ENCODE results near the gene INAVA. TPM values are rescaled to one million over a fixed set of nuclear protein-coding genes. Genes with fewer than 3 reads are reported as not detected.

Gene INAVA
- total and polyA plus RNA-seq, 2 experiments from 2014 or later, result 25.3 to 43.9 TPM

- no peaks in the 10 kb centered on the region for H4K20me1 ChIP-seq (replicated peaks; ENCODE audit: insufficient read depth)
- no peaks in the 10 kb centered on the region for H3K27me3 ChIP-seq (ENCODE audit: insufficient read depth)
- H3K36me3 ChIP-seq (ENCODE audit: insufficient read depth), result no peaks in the 10 kb centered on the region
- no peaks in the 10 kb centered on the region for H3F3A ChIP-seq (replicated peaks; ENCODE audit: low read depth)
- ATAC-seq (no peak), DNase-seq (ENCODE audit: low spot score) (no peak)
- no peak for TF ChIP-seq NANOG (IDR thresholded peaks at IDR 0.05; ENCODE audit: borderline replicate concordance)
- no peak for TF ChIP-seq ETS1 (IDR thresholded peaks at IDR 0.05)
- no peak for TF ChIP-seq STAT1 (IDR thresholded peaks at IDR 0.05; ENCODE audit: unreplicated experiment)
- TF ChIP-seq ZNF462 (CRISPR knock-in tag; IDR thresholded peaks at IDR 0.05), result no peak
- TF ChIP-seq, protein P1, sequence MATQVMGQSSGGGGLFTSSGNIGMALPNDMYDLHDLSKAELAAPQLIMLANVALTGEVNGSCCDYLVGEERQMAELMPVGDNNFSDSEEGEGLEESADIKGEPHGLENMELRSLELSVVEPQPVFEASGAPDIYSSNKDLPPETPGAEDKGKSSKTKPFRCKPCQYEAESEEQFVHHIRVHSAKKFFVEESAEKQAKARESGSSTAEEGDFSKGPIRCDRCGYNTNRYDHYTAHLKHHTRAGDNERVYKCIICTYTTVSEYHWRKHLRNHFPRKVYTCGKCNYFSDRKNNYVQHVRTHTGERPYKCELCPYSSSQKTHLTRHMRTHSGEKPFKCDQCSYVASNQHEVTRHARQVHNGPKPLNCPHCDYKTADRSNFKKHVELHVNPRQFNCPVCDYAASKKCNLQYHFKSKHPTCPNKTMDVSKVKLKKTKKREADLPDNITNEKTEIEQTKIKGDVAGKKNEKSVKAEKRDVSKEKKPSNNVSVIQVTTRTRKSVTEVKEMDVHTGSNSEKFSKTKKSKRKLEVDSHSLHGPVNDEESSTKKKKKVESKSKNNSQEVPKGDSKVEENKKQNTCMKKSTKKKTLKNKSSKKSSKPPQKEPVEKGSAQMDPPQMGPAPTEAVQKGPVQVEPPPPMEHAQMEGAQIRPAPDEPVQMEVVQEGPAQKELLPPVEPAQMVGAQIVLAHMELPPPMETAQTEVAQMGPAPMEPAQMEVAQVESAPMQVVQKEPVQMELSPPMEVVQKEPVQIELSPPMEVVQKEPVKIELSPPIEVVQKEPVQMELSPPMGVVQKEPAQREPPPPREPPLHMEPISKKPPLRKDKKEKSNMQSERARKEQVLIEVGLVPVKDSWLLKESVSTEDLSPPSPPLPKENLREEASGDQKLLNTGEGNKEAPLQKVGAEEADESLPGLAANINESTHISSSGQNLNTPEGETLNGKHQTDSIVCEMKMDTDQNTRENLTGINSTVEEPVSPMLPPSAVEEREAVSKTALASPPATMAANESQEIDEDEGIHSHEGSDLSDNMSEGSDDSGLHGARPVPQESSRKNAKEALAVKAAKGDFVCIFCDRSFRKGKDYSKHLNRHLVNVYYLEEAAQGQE (IDR thresholded peaks at IDR 0.05; ENCODE audit: unreplicated experiment), result no peak
- no peak for TF ChIP-seq EZH2 (IDR thresholded peaks at IDR 0.05; ENCODE audit: low read depth, unreplicated experiment)
- no peak for TF ChIP-seq ZNF114 (CRISPR knock-in tag; IDR thresholded peaks at IDR 0.05)
- no peak overlapping the region for H3K27ac ChIP-seq (ENCODE audit: low read depth)
- no peaks in the 10 kb centered on the region for H3K36me3 Mint-ChIP-seq (ENCODE audit: low read depth)
- H2AFZ ChIP-seq, result no peak overlapping the region
- H3K4me1 ChIP-seq (ENCODE audit: insufficient read depth), result no peaks in the 10 kb centered on the region
- H3K4me3 Mint-ChIP-seq, result no peak overlapping the region
- H3K9me3 Mint-ChIP-seq, result no peaks in the 10 kb centered on the region
- H3K27me3 Mint-ChIP-seq (ENCODE audit: insufficient read depth, low read depth, poor library complexity), result peaks cover 11% of the 10 kb centered on the region
- H3K4me1 Mint-ChIP-seq, result 0 out of 3 replicates have a peak, but pooled peaks cover 3% of the 10 kb centered on the region
- H3K27ac Mint-ChIP-seq, result no peak overlapping the region
- no peak overlapping the region for H3K4me2 ChIP-seq
- H3K79me2 ChIP-seq (replicated peaks; ENCODE audit: insufficient read depth), result no peaks in the 10 kb centered on the region
- no peak overlapping the region for H3K4me3 ChIP-seq
- H3K9me2 ChIP-seq (ENCODE audit: insufficient read depth), result peaks cover 3% of the 10 kb centered on the region; the same call in 1 of the 2 replicates
Observed at GRCh38 chr1:200931776-200932175, 37.1 kb downstream of the INAVA start.
